Body of pancreas (tissue), 4 donors: ENCODE results near the gene KIRREL2. TPM values are rescaled to one million over a fixed set of nuclear protein-coding genes. Genes with fewer than 3 reads are reported as not detected.
"Not testable (repeated sequence)": the region's sequence is repeated elsewhere in the genome, so short reads cannot be mapped to it uniquely, and the experiment has no call there.

ENCODE experiments used
- ATAC-seq: fragments of 150-250 bp; one replicate; pipeline ENCODE4 v1.9.1; 2016
- DNase-seq, 4 donors: peaks; one replicate each; pipeline ENCODE4 v3.0.0-alpha.2; 2019
- H3K27ac ChIP-seq, 4 donors: fragments of 200-600 bp; sonication (generic); 1 replicate in 3 of 4; 2 replicates in 1 of 4; pipeline versions ENCODE4 v1.5.1 to v1.6.1; 2016 to 2019; ENCODE audit warnings: mild to moderate bottlenecking in 1 of 4, mixed read lengths in 1 of 4, moderate library complexity in 1 of 4
- H3K27me3 ChIP-seq, 2 donors: fragments of 200-600 bp; sonication (generic); one replicate each; pipeline ENCODE4 v1.6.0; 2016; ENCODE audit warnings: mild to moderate bottlenecking in 1 of 2
- H3K36me3 ChIP-seq, 2 donors: fragments of 200-600 bp; sonication (generic); replicated peaks in 1 of 2; 2 replicates each; pipeline ENCODE4 v1.5.1; 2016; ENCODE audit warnings: low read depth in 2 of 2; ENCODE audit not compliant: insufficient read depth in 1 of 2
- H3K4me1 ChIP-seq: fragments of 200-600 bp; sonication (generic); one replicate; pipeline ENCODE4 v1.6.0; 2016
- H3K4me3 ChIP-seq, 2 donors: fragments of 200-600 bp; sonication (generic); 1 replicate in 1 of 2; 2 replicates in 1 of 2; pipeline ENCODE4 v1.5.1; 2016 to 2019
- H3K9me3 ChIP-seq, 3 donors: fragments of 200-600 bp; sonication (generic); 1 replicate in 2 of 3; 2 replicates in 1 of 3; pipeline ENCODE4 v1.5.1; 2016
- CTCF ChIP-seq, 7 experiments: fragments of 450-650 bp in 4 of 7; fragments of 200-600 bp in 3 of 7; sonication (generic) in 3 of 7; IDR thresholded peaks; one replicate each; pipeline ENCODE4 v1.5.1; 2016 to 2019; ENCODE audit warnings: antibody characterized with exemption in 7 of 7
- POLR2A ChIP-seq, 3 donors: fragments of 450-650 bp; IDR thresholded peaks; one replicate each; pipeline ENCODE4 v1.6.1; 2016; ENCODE audit warnings: antibody characterized with exemption in 3 of 3, mild to moderate bottlenecking in 2 of 3
- WGBS, 2 donors: methylation state at CpG; one replicate each; pipeline ENCODE4 v1.1.5; 2017; 5-methylcytosine and 5-hydroxymethylcytosine counted together
- intact Hi-C: fragments of 100-400 bp; cut with DNase I; formaldehyde crosslinking; loops from one replicate; pipeline ENCODE4 v1.15.1; 2023
- total RNA-seq, 2 donors: library from RNA; depleted of rRNA; stranded (reverse); fragments of >200 nt; gene quantifications; one replicate each; pipeline ENCODE4 v1.1.0, GENCODE V29; 2016

KIRREL2 gene
- total RNA-seq, 2 donors from 2014 or later = 42.5 to 75.5 TPM

- peak in 1 of 4 donors; percentile 52 for DNase-seq
- ATAC-seq = no peak
- Histone ChIP-seq H3K27me3 (no peaks in the 10 kb centered on the region), H3K36me3 (no peaks in the 10 kb centered on the region), H3K4me1 (peaks cover 21% of the 10 kb centered on the region), H3K9me3 (no peaks in the 10 kb centered on the region), H3K4me3 (no peak within 1 kb of the TSS), H3K27ac (peak within 1 kb of the TSS in 2 of 4 donors; percentile 34 to 92)
- intact Hi-C loops = no loop called here
- TF ChIP-seq CTCF (IDR thresholded peaks at IDR 0.05) = no peak
- peak in 2 of 3 donors; percentile 27 to 71 for TF ChIP-seq POLR2A (IDR thresholded peaks at IDR 0.05)
- 65 to 74% methylated on average over 9 of the region's 9 CpGs for WGBS, 2 donors
These were observed 51.3 kb downstream of the KIRREL2 start, which contains the start of gene TYROBP for GRCh38 chr19:35908010-35908441. TYROBP (minus strand) TSS chr19:35908295; CDS start chr19:35908228, 67 bp downstream.

- Histone ChIP-seq H3K27ac (peak overlapping the region in 2 of 4 donors; percentile 2 to 92), H3K4me3 (no peak overlapping the region), H3K36me3 (no peaks in the 10 kb centered on the region), H3K9me3 (no peaks in the 10 kb centered on the region), H3K4me1 (peaks cover 21% of the 10 kb centered on the region), H3K27me3 (no peaks in the 10 kb centered on the region)
- WGBS, 2 donors = 66 to 83% methylated on average over 9 to 10 of the region's 10 CpGs
- no peak for TF ChIP-seq CTCF (IDR thresholded peaks at IDR 0.05)
- peak in 2 of 3 donors; percentile 21 to 69 for TF ChIP-seq POLR2A (IDR thresholded peaks at IDR 0.05)
- intact Hi-C loops = no loop called here
- DNase-seq (peak in 3 of 4 donors; percentile 30 to 86 (median 31)), ATAC-seq (peak; percentile 36)
These were observed 52.4 kb downstream of the KIRREL2 start for GRCh38 chr19:35908973-35909683.

DNA sequence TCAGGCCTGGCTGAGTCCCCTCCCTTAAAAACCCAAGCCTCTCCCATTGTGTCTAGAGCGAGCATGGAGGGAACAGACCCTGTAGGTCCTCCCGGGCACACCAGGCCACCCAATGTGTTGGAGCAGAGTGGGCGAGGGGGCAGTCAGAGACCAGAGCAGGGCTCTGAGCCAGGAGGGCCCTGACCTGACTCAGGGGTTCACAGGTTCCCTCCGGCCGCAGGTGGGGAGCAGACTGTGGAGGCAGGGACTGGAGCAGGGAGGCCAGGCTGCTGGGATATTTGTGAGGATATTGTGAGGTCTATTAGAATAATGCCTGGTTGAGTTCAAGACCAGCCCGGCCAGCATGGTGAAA is 52.9 kb downstream of the KIRREL2 start:
- H3K27ac ChIP-seq = peak overlapping the region in 2 of 4 donors; percentile 2 to 60

DNA sequence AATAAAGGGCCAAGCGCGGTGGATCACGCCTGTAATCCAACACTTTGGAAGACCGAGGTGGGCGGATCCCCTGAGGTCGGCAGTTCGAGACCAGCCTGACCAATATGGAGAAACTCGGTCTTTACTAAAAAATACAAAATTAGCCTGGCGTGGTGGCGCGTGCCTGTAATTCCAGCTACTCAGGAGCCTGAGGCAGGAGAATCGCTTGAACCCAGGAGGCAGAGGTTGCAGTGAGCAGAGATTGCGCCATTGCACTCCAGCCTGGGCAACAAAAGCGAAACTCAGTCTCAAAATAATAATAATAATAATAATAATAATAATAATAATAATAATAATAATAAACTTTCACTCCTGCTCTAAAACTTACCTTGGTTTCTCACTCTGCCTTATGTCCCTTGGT is 53.6 kb downstream of the KIRREL2 start:
- H3K4me3 ChIP-seq, DNase-seq, H3K9me3 ChIP-seq, H3K27ac ChIP-seq, H3K36me3 ChIP-seq, intact Hi-C loops, H3K27me3 ChIP-seq, ATAC-seq: not testable (repeated sequence)
- peaks cover 21% of the 10 kb centered on the region for H3K4me1 ChIP-seq
- 80 to 81% methylated on average over 14 of the region's 14 CpGs for WGBS, 2 donors

More for the DNA sequence above, 52.9 kb downstream of the KIRREL2 start:
- intact Hi-C loops = no loop called here
- Histone ChIP-seq H3K4me1 (peaks cover 21% of the 10 kb centered on the region), H3K9me3 (no peaks in the 10 kb centered on the region), H3K27me3 (no peaks in the 10 kb centered on the region), H3K4me3 (no peak overlapping the region), H3K36me3 (no peaks in the 10 kb centered on the region)
- TF ChIP-seq POLR2A (IDR thresholded peaks at IDR 0.05) = no peak
- TF ChIP-seq CTCF (IDR thresholded peaks at IDR 0.05) = no peak
- WGBS, 2 donors = 62 to 71% methylated on average over 3 to 6 of the region's 6 CpGs
- ATAC-seq (no peak), DNase-seq (no peak)

DNA sequence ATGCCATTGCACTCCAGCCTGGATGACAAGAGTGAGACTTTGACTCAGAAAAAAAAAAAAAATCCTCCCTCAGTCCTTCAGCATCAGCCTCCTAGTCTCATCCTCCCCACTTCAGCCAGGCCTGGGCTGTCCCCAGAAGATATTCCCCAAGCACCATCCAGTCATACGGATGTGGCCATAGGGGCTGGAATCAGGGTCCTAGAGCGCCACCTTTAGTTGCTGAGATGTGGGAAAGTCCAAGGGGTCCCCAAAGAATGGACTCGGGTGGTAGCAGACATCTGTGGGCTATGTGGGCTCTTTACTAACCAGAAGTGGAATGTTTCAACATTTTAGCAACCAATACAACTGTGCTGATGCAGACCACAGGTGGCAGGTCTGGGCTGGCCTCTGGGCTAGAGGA is 54.5 kb downstream of the KIRREL2 start:
- 51 to 56% methylated on average over 3 of the region's 3 CpGs for whole genome bisulfite sequencing, 2 donors
- no peaks in the 10 kb centered on the region for H3K9me3 ChIP-seq
- H3K4me3 ChIP-seq = no peak overlapping the region
- TF ChIP-seq POLR2A (IDR thresholded peaks at IDR 0.05) (no peak), CTCF (IDR thresholded peaks at IDR 0.05) (no peak)
- intact Hi-C loops = no loop called here
- DNase-seq (no peak), ATAC-seq (no peak)
- no peak overlapping the region for H3K27ac ChIP-seq
- no peaks in the 10 kb centered on the region for H3K27me3 ChIP-seq
- H3K36me3 ChIP-seq = no peaks in the 10 kb centered on the region
- peaks cover 21% of the 10 kb centered on the region for H3K4me1 ChIP-seq
